ENCODE data around the gene WFS1. TPM values are rescaled to one million over a fixed set of nuclear protein-coding genes. Genes with fewer than 3 reads are reported as not detected.

Gene WFS1
- polyA plus RNA-seq, 1 of the 3 experiments (the other 2 are of a cell fraction) = 18.7 TPM

- TF ChIP-seq, protein P1, sequence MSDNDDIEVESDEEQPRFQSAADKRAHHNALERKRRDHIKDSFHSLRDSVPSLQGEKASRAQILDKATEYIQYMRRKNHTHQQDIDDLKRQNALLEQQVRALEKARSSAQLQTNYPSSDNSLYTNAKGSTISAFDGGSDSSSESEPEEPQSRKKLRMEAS (IDR thresholded peaks at IDR 0.05; ENCODE audit: low read depth) = no peak
- TF ChIP-seq MEF2A (IDR thresholded peaks at IDR 0.05; ENCODE audit: borderline replicate concordance, low read depth) (no peak), MXI1 (IDR thresholded peaks at IDR 0.05; ENCODE audit: low read depth, low read length) (no peak)
- ChIA-PET CTCF (interaction anchor here (1.0 to 37.6 kb wide), 4 partner anchors 11 to 284 kb away, joined by 5 to 1048 read pairs (median 131); no protein-coding TSS in a partner anchor), POLR2A (no interaction called here)
- WGBS (ENCODE audit: low lambda C conversion rate) = 66% methylated on average over 12 of the region's 12 CpGs
- Histone ChIP-seq H3K4me3 (ENCODE audit: low read depth in 2 of 2, low read length in 1 of 2) (no peak overlapping the region), H3K27me3 (ENCODE audit: insufficient read depth) (no peaks in the 10 kb centered on the region), H3K9me2 (no peaks in the 10 kb centered on the region), H3K9ac (no peak overlapping the region), H3K4me1 (ENCODE audit: control insufficient read depth in 1 of 2, insufficient read depth in 2 of 2, low read depth in 1 of 2, low read length in 1 of 2) (no peaks in the 10 kb centered on the region; a peak in 1 of 4 replicates), H3F3A (replicated peaks; ENCODE audit: insufficient read depth) (no peaks in the 10 kb centered on the region), H2AFZ (ENCODE audit: low read depth) (no peak overlapping the region), H3K79me2 (ENCODE audit: insufficient read depth) (no peaks in the 10 kb centered on the region), H3K27ac (ENCODE audit: low read depth in 2 of 2, low read length in 1 of 2) (no peak overlapping the region), H4K20me1 (ENCODE audit: insufficient read depth) (no peaks in the 10 kb centered on the region), H3K36me3 (replicated peaks in 1 of 2; ENCODE audit: control insufficient read depth in 1 of 2, insufficient read depth in 2 of 2, low read length in 1 of 2) (no peaks in the 10 kb centered on the region), H3K9me3 (no peaks in the 10 kb centered on the region), H3K4me2 (no peak overlapping the region)
- DNase-seq = no peak
These were observed 7.5 kb upstream of the WFS1 start for GRCh38 chr4:6262176-6262575.

DNA sequence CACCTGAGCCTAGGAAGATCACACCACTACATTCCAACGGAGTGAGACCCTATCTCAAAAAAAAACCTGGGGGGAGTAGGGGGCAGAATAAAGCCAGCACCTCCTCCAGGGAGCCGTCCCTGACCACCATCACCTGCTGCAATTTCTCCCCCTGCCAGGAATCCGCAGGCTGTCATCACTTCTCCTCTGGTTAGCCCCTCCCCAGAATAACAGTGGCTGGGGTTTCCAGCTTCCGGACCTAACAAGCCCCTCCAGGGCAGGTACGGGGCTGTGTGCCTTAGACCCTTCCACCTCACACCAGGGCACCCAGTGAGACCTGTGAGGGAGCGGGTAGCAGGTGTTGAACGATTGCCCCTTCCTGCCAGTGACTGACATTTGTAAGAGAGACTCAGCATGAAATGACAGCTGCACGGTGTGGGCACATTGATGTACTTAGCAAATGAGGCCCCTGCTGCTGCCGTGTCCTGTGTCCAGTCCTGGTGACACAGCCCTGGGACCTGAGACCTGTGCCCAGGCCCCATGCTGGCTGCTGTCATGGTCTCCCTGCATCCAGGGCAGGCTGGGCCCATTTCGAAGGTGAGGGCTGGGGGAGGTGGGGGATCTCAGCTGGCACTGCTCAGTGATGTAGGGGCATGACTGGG is 6.7 kb upstream of the WFS1 start:
- Histone ChIP-seq H3K4me2 (no peak overlapping the region), H3K4me3 (ENCODE audit: low read depth in 2 of 2, low read length in 1 of 2) (no peak overlapping the region), H3K4me1 (ENCODE audit: control insufficient read depth in 1 of 2, insufficient read depth in 2 of 2, low read depth in 1 of 2, low read length in 1 of 2) (no peaks in the 10 kb centered on the region; a peak in 1 of 4 replicates), H3F3A (replicated peaks; ENCODE audit: insufficient read depth) (no peaks in the 10 kb centered on the region), H3K36me3 (replicated peaks in 1 of 2; ENCODE audit: control insufficient read depth in 1 of 2, insufficient read depth in 2 of 2, low read length in 1 of 2) (no peaks in the 10 kb centered on the region), H3K27me3 (ENCODE audit: insufficient read depth) (no peaks in the 10 kb centered on the region), H3K27ac (ENCODE audit: low read depth in 2 of 2, low read length in 1 of 2) (no peak overlapping the region), H3K9ac (no peak overlapping the region), H3K9me3 (no peaks in the 10 kb centered on the region), H3K79me2 (ENCODE audit: insufficient read depth) (no peaks in the 10 kb centered on the region), H2AFZ (ENCODE audit: low read depth) (no peak overlapping the region), H4K20me1 (ENCODE audit: insufficient read depth) (no peaks in the 10 kb centered on the region), H3K9me2 (no peaks in the 10 kb centered on the region)
- DNase-seq = no peak
- 48% methylated on average over 5 of the region's 10 CpGs for WGBS (ENCODE audit: low lambda C conversion rate)
- ChIA-PET POLR2A (no interaction called here), CTCF (interaction anchor here (1.0 to 37.6 kb wide), 7 partner anchors 12 to 283 kb away, joined by 3 to 1048 read pairs (median 11); no protein-coding TSS in a partner anchor)
- TF ChIP-seq YY1 (IDR thresholded peaks at IDR 0.05; ENCODE audit: low read depth) (no peak), IRF3 (IDR thresholded peaks at IDR 0.05; ENCODE audit: low read depth, low read length) (no peak)

DNA sequence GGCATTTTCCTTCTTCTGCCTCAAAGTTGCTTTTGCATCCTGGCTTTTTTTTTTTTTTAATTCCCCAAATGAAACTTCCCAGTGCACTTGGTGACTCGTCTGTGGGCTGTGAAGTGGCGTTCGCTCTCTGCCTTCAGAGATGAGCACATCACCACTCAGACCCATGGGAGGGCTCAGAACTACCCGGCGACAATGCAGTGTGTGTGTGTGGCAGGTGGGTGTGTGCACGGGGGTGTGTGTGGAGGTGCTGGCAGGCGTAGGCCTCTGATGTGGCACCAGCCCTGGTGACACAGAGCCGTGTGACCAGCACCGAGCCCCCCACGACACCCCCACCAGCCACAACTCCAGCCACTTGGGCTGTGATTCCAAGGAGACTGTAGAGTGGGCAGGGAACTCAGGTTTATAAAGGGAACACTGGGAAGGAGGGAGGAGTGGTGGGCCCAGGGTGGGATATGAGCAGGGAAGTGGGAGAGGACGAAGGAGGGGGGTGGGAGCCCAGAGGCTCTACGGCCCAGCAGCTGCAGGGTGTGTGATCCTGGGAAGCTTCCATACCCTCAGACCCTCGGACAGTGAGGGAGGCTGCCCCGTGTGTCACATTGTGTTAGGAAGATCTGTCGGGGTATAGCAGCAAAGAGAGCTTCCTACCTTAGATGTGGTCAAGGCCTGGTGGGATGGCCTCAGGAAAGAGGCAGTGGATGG is 6.0 kb upstream of the WFS1 start:
- Histone ChIP-seq H3K9ac (no peak overlapping the region), H3K9me3 (no peaks in the 10 kb centered on the region), H3K27ac (ENCODE audit: low read depth in 2 of 2, low read length in 1 of 2) (no peak overlapping the region), H2AFZ (ENCODE audit: low read depth) (no peak overlapping the region), H4K20me1 (ENCODE audit: insufficient read depth) (no peaks in the 10 kb centered on the region), H3K36me3 (replicated peaks in 1 of 2; ENCODE audit: control insufficient read depth in 1 of 2, insufficient read depth in 2 of 2, low read length in 1 of 2) (no peaks in the 10 kb centered on the region), H3K79me2 (ENCODE audit: insufficient read depth) (no peaks in the 10 kb centered on the region), H3K9me2 (no peaks in the 10 kb centered on the region), H3K27me3 (ENCODE audit: insufficient read depth) (no peaks in the 10 kb centered on the region), H3K4me1 (ENCODE audit: control insufficient read depth in 1 of 2, insufficient read depth in 2 of 2, low read depth in 1 of 2, low read length in 1 of 2) (peaks cover 0 to under 1% of the 10 kb centered on the region in 2 experiments; a peak in 1 of 4 replicates), H3F3A (replicated peaks; ENCODE audit: insufficient read depth) (no peaks in the 10 kb centered on the region), H3K4me2 (no peak overlapping the region), H3K4me3 (ENCODE audit: low read depth in 2 of 2, low read length in 1 of 2) (no peak overlapping the region)
- ChIA-PET POLR2A (interaction anchor here (0.7 kb wide), 1 partner anchor 64 kb away, joined by 4 read pairs; no protein-coding TSS in a partner anchor), CTCF (interaction anchor here (0.7 to 37.6 kb wide), 12 partner anchors 13 to 287 kb away, joined by 3 to 1048 read pairs (median 4); no protein-coding TSS in a partner anchor)
- WGBS (ENCODE audit: low lambda C conversion rate) = 37% methylated on average over 12 of the region's 15 CpGs
- DNase-seq = no peak
- TF ChIP-seq REST (IDR thresholded peaks at IDR 0.05; ENCODE audit: low read depth, low read length) = no peak
- no peak for TF ChIP-seq TAF1 (IDR thresholded peaks at IDR 0.05; ENCODE audit: borderline replicate concordance, low read depth, low read length)
- no peak for TF ChIP-seq USF1 (IDR thresholded peaks at IDR 0.05; ENCODE audit: borderline replicate concordance, low read depth)
- TF ChIP-seq CTCF (IDR thresholded peaks at IDR 0.05) = no peak
- TF ChIP-seq YY1 (IDR thresholded peaks at IDR 0.05; ENCODE audit: low read depth) = no peak
- no peak for TF ChIP-seq RAD21 (IDR thresholded peaks at IDR 0.05; ENCODE audit: low read length)
- no peak for TF ChIP-seq ELF1 (IDR thresholded peaks at IDR 0.05)
